DLD1 (cell line): ENCODE measurements around the gene C2orf68.
"Not testable (repeated sequence)": the region's sequence is repeated elsewhere in the genome, so short reads cannot be mapped to it uniquely, and the experiment has no call there.

Source experiments
- in situ Hi-C: cut with HindIII; loops from 2 replicates; pipeline ENCODE4 v1.10.0; 2017; ENCODE audit warnings: low sequenced_read_pairs

Gene C2orf68

DNA sequence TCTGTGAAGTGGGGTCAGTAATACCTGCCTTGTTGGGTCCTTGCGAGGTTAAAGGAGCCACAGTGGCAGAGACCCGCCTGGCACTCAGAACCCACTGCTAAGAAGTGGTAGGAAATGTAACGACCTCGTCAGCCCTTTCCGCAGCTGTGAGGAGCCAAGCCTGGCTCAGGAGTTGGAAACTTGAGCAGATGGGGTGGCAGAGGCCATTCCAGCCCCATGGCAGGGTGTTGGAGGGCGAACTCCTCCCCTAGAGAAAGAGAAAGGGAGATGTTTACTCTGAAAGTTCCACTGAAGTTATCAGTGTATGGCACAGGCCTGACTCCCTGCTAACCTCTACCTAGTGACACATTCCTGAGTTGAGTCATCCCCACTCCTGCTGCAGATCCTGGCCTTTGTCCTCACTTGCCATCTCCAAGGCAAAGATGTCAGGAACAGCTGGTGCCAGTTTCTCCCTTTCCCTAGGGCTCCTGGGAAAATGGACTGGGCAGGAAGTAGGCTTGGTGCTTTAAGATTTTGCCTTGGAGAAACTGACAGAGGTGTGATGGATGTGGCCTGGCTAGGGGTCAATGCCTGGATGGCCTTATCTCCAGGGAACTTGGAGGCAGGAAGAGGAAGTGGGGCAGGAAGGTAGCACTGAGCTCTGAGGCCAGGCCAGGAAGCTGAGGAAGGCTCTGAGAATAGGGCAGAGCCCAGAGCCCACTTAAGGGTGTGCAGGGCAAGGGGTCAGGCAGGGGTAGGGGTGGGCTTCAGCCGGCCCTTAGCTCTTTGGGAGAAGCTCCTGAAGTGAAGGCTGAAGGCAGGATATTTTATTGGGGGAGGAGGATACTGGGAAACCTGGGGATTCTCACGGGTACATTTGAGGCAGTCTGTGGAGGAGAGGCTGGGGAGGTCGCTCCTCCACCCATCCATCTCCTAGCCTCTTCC lies 26.7 kb downstream of the C2orf68 start:
- in situ Hi-C loops = no loop called here

- in situ Hi-C loops = no loop called here
These were observed 27.5 kb downstream of the C2orf68 start, which contains the start of gene VAMP5 for GRCh38 chr2:85584354-85584856. TSS of gene VAMP5 (plus strand) at chr2:85584431. CDS start at chr2:85584491, 60 bp downstream.

DNA sequence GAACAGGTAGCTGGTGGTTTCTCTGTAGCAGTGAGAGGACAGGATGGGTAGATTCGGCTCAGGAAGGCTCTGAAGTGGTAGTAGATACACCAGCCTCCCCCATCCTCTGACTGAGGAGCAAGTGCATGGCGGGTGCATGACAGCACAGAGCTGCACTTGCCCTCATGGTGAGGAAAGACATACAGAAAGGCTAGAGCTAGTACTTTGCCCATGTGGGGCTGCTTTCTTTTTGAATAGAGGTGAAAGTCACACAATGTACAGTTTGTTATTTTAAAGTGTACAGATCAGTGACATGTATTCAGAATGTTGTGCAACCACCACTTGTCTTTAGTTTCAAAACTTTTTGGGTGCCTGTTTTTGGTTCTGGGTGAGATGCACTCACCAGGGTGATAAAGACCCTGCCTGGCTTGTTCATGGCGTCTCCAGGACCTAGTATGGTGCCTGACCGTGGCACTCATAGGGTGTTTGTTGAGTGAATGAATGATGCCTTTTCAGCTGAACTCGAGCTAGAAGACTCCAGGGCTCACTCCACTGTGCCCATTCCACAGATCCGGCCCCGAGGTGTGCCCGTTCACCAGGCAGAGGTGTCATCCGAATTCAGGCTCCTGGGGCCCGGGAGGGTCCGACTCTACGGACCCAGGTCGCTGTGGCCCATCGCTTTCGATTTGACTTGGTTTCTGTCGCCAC lies 28.1 kb downstream of the C2orf68 start:
- in situ Hi-C loops = no loop called here

- in situ Hi-C loops = no loop called here
These were observed 29.4 kb downstream of the C2orf68 start for GRCh38 chr2:85582492-85582891.

GRCh38 chr2:85580206-85580605 lies 31.7 kb downstream of the C2orf68 start:
- in situ Hi-C loops = no loop called here

- in situ Hi-C loops = no loop called here
These were observed 32.5 kb downstream of the C2orf68 start for GRCh38 chr2:85579266-85579935.

- in situ Hi-C loops = no loop called here
These were observed 33.4 kb downstream of the C2orf68 start for GRCh38 chr2:85578243-85579180.

GRCh38 chr2:85577386-85578242 lies 34.3 kb downstream of the C2orf68 start, which contains the start of gene VAMP8:
TSS of gene VAMP8 (plus strand) at chr2:85577586. CDS start at chr2:85577647, 61 bp downstream.
- in situ Hi-C loops = no loop called here

DNA sequence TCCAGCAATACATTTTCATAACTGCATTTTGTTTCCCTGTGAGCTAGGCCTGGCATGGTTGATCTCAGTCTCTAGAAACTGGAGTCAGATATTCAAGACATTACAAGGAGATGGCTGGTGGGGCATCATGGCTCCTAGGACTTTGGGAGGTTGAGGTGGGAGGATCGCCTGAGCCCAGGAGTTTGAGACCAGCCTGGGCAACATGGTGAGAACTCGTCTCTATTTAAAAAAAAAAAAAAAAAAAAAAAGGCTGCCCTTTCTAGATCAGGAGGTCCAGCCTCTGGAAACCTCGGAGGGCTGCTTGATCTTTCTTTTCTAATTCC lies 34.8 kb downstream of the C2orf68 start:
- in situ Hi-C loops = no loop called here

GRCh38 chr2:85575739-85576138 lies 36.1 kb downstream of the C2orf68 start:
- in situ Hi-C loops = no loop called here

DNA sequence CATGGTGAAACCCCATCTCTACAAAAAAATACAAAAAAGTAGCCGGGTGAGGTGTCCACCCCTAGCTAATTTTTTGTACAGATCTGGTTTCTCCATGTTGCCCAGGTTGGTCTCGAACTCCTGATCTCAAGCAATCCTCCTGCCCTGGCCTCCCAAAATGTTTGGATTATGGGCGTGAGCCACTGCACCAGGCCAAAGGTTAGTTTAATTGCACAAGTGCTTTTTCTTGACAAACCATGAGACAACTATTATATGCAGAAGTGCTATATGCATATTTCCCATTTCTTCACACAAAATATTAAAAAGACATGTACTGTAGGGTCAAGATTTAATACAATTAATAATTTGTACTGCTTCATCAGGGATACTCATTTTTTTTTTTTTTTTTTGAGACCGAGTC lies 45.6 kb downstream of the C2orf68 start:
- in situ Hi-C loops = no loop called here

DNA sequence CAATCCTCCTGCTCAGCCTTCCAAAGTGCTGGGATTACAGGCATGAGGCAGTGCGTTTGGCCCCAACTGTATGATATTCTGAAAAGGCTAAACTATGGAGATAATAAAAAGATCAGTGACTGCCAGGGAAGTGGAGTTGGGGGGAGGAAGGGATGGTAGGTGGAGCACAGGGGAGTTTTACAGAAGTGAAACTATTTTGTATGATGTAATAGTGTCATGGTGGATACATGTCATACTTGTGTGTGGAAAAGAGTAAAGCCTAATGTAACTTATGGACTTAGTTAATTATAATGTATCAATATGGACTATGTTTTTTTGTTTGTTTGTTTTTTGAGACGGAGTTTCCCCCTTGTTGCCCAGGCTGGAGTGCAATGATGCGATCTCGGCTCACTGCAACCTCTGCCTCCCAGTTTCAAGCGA lies 47.7 kb downstream of the C2orf68 start:
- in situ Hi-C loops = no loop called here

DNA sequence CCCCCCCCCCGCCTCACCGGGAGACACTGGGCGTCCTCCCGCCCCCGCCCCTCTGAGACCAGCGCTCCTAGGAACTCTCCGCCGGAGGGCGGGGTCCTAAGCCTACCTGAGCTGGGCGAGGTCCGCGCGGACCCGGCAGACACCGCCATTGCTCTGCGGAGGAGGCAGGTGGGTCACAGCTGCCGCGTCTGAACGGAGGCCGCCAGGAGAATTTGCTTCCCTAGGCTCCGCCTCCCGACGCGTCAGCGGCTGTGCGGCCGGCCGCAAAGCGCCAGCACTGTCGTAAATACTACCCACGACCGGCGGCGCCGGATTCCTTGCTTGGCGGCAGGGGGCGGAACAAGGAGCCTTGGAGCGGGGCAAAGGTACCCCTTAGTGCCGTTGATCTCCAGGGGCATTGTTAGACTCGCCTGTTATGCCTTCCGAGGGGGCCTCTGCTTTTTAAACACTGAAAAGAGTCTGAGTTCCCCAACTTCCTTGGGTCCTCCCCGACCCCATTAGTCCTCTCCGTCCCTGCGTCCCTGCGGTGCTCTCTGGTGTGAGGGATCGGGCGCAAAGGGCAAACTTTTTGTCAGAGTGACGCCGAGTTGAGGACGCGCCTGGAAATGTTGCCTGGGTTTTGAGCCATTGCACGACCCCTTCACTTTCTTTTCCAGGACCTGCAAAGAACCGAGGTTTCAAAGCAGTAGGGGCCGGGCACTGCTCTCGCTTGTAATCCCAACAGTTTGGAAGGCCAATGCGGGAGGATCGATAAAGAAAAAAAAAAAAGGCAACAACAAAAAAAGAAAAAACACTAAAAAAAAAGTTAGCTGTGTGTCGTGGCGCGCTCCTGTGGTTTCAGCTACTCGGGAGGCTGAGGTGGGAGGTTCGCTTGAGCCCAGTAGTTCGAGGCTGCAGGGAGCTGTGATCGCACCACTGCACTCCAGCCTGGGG lies 50.3 kb downstream of the C2orf68 start, which contains the start of gene GGCX:
Gene GGCX, minus strand, starts transcription at position 214 of the 933 bp plus-strand sequence. Its CDS starts 65 bp downstream, at position 149.
- in situ Hi-C loops = no loop called here

DNA sequence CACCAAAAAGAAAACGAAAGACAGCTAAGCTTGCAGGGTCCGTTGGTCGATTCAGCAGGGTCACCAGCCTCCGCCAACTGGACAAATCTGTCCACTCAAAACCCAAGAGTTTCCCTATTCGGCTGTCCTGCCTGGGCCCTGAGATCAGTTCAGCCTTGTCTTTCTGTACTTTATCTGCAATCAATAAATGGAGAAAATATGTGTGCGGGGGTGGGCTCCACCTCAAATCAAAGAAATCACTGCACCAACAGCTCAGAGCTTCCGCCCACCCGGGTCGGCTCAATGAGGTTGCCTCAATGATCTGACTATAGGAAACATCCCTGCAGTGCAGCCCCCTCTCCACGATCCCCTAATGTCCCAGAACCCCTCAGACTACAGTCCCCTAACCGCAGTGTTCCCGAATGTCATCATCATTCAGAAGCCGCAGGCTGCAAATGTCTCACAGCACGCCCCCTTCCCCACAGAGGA lies 51.0 kb downstream of the C2orf68 start:
- in situ Hi-C loops = no loop called here

- in situ Hi-C loops = not testable (repeated sequence)
These were observed 51.5 kb downstream of the C2orf68 start for GRCh38 chr2:85560403-85560726.

DNA sequence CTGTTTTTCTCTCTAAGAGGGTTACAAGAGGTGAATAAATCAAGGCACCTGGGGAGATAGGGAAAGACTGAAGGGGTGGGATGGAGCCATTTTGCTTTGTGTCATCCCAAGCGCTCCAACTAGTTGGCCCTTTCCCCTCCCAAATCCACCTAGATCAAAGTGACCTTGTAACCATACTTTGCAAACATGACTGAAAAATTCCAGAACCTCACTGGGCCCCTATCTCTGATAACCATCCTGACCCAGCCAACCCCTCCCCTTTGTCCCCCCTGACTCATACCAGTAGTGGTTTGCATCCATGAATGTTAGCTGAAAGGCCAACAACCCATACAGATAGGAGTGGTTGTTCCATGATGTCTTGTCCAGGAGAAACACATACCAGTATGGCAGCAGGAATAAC lies 53.7 kb downstream of the C2orf68 start:
- in situ Hi-C loops = no loop called here

DNA sequence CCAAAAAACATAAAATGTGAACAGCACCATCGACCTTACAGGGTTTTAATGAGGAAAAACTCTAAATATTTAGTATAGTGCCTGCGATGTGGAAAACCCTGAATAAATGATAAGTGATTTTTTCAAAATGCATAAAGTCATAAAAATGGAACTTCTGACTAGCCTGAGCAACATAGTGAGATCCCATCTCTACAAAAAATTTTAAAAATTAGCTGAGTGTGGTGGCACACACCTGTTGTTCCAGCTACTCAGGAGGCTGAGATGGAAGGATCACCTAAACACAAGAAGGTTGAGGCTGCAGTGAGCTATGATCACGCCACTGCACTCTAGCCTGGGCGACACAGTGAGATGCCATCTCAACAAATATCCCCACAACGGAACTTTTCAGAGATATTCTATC lies 54.7 kb downstream of the C2orf68 start:
- in situ Hi-C loops = no loop called here
